T-cell (primary cell): ENCODE results near the gene PRRC1. TPM values are rescaled to one million over a fixed set of nuclear protein-coding genes. Genes with fewer than 3 reads are reported as not detected.
"Not testable (repeated sequence)": the region's sequence is repeated elsewhere in the genome, so short reads cannot be mapped to it uniquely, and the experiment has no call there.

Experiments used
- ATAC-seq, 4 experiments: fragments of 200-7000 bp in 3 of 4; fragments of 150-1000 bp in 1 of 4; cut with Tn5 transposase; replicated peaks in 1 of 4; 1 replicate in 3 of 4; 2 replicates in 1 of 4; pipeline ENCODE4 v1.10.0; 2021; ENCODE audit warnings: moderate library complexity in 3 of 4, mild to moderate bottlenecking in 2 of 4, moderate number of reproducible peaks in 1 of 4
- CTCF ChIA-PET, 2 donors: fragments of 300-600 bp; sonication (Branson Sonifier 250); formaldehyde crosslinking; loops; one replicate each; lab custom pipeline; 2022; ENCODE audit warnings: antibody characterized with exemption in 2 of 2; lab: Charles Lee
- POLR2A ChIA-PET, 2 donors: fragments of 300-600 bp; sonication (Branson Sonifier 250); formaldehyde crosslinking; loops; one replicate each; lab custom pipeline; 2022; ENCODE audit warnings: antibody characterized with exemption in 2 of 2; lab: Charles Lee
- DNase-seq, 35 experiments: peaks; one replicate each; pipeline versions ENCODE4 v3.0.0 to v3.0.0-alpha.2; 2013 to 2023
- H3K27ac ChIP-seq: one replicate; pipeline ENCODE4 v1.5.1; 2013; ENCODE audit warnings: low read length
- H3K27me3 ChIP-seq, 2 experiments: replicated peaks in 1 of 2; 1 replicate in 1 of 2; 2 replicates in 1 of 2; pipeline versions ENCODE4 v1.6.1 to v1.7.0; 2013; ENCODE audit warnings: low read length in 1 of 2, mixed read lengths in 1 of 2; ENCODE audit not compliant: control insufficient read depth in 2 of 2, insufficient read depth in 2 of 2; ENCODE audit errors: extremely low read depth in 1 of 2
- H3K36me3 ChIP-seq, 2 donors: 1 replicate in 1 of 2; 2 replicates in 1 of 2; pipeline versions ENCODE4 v1.6.1 to v1.7.0; 2013; ENCODE audit warnings: low read length in 1 of 2; ENCODE audit not compliant: control insufficient read depth in 2 of 2, insufficient read depth in 1 of 2; ENCODE audit errors: extremely low read depth in 1 of 2
- H3K4me1 ChIP-seq, 2 experiments: 1 replicate in 1 of 2; 2 replicates in 1 of 2; pipeline versions ENCODE4 v1.6.1 to v1.7.0; 2013; ENCODE audit warnings: low read length in 2 of 2, mixed read lengths in 1 of 2; ENCODE audit not compliant: insufficient read depth in 2 of 2, control insufficient read depth in 1 of 2; ENCODE audit errors: extremely low read depth in 1 of 2
- H3K4me3 ChIP-seq, 2 donors: 1 replicate in 1 of 2; 2 replicates in 1 of 2; pipeline versions ENCODE4 v1.5.1 to v1.7.0; 2013; ENCODE audit warnings: mild to moderate bottlenecking in 2 of 2, low read length in 1 of 2, moderate library complexity in 1 of 2; ENCODE audit not compliant: control insufficient read depth in 1 of 2; ENCODE audit errors: extremely low read depth in 1 of 2
- H3K9me3 ChIP-seq: 2 replicates; pipeline ENCODE4 v1.7.0; 2013
- H3K27ac Mint-ChIP-seq, 2 donors: one replicate each; pipeline ENCODE4 v1.8.0; 2020 to 2021; ENCODE audit warnings: mild to moderate bottlenecking in 2 of 2, mixed read lengths in 2 of 2
- H3K27me3 Mint-ChIP-seq, 2 donors: one replicate each; pipeline ENCODE4 v1.8.0; 2021 to 2022; ENCODE audit warnings: mixed read lengths in 2 of 2
- H3K36me3 Mint-ChIP-seq: one replicate; pipeline ENCODE4 v1.8.0; 2021; ENCODE audit warnings: mixed read lengths
- H3K4me1 Mint-ChIP-seq, 3 donors: one replicate each; pipeline ENCODE4 v1.8.0; 2020 to 2022; ENCODE audit warnings: mixed read lengths in 3 of 3, mild to moderate bottlenecking in 1 of 3
- H3K4me3 Mint-ChIP-seq, 3 donors: one replicate each; pipeline ENCODE4 v1.8.0; 2020 to 2022; ENCODE audit warnings: mild to moderate bottlenecking in 3 of 3, mixed read lengths in 3 of 3, moderate library complexity in 3 of 3
- H3K9me3 Mint-ChIP-seq, 3 donors: one replicate each; pipeline ENCODE4 v1.8.0; 2020 to 2022; ENCODE audit warnings: mixed read lengths in 3 of 3
- WGBS: methylation state at CpG from one replicate; pipeline ENCODE4 v1.1.5; 2013; ENCODE audit warnings: missing lambda C conversion rate; ENCODE audit not compliant: insufficient coverage; 5-methylcytosine and 5-hydroxymethylcytosine counted together
- total RNA-seq, 35 experiments: library from RNA in 6 of 35; stranded (reverse) in 6 of 35; fragments of 120-200 nt in 1 of 35; gene quantifications; one replicate each; pipeline versions ENCODE4 v1.2.1 to v1.2.4 and lab custom pipeline; 2013 to 2026

Gene PRRC1
- total RNA-seq, 5 donors from 2014 or later (not counting 1 experiment from before 2014, with no cell fraction given) = 38.9 to 51.6 (median 47.7) TPM

DNA sequence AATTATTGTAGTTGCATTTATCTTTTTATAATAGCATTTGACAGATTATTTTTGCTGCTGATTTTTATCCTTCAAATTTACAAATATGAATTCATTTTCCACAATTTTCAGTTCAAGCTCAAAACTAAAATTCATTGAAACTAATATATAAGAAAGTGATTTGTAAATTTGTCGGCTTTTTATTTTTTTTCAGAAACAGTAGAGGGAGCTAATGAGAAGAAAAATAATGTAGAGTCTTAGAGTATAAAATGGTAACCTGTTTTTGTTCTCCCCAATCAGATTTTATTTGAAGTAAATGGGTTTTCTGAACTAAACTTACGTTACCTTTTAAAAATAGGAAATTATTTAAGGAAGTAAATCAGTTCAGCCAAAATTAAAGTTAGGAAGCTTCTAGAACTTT, 19.2 kb downstream of the PRRC1 start:
- H3K36me3 ChIP-seq = peaks cover 0 to 63% of the 10 kb centered on the region in 2 donors
- peaks cover 61% of the 10 kb centered on the region for H3K36me3 Mint-ChIP-seq
- POLR2A ChIA-PET = interaction anchor here in 1 of 2 donors (0.8 kb wide), 1 partner anchor 17 kb away, joined by 3 read pairs; no protein-coding TSS in a partner anchor
- no peaks in the 10 kb centered on the region for H3K27me3 ChIP-seq
- DNase-seq = no peak
- CTCF ChIA-PET = interaction anchor here (0.6 to 2.1 kb wide), 4 partner anchors 44 to 665 kb away, joined by 3 to 8 read pairs (median 4); no protein-coding TSS in a partner anchor
- H3K9me3 Mint-ChIP-seq = peaks cover 0 to 4% (median 3%) of the 10 kb centered on the region in 3 donors
- H3K9me3 ChIP-seq = peaks cover 3% of the 10 kb centered on the region
- H3K4me1 ChIP-seq = no peaks in the 10 kb centered on the region
- no peak overlapping the region for H3K27ac ChIP-seq
- no peak overlapping the region for H3K27ac Mint-ChIP-seq
- no peak overlapping the region for H3K4me3 ChIP-seq
- ATAC-seq = no peak
- H3K4me3 Mint-ChIP-seq = no peak overlapping the region
- H3K4me1 Mint-ChIP-seq = peaks cover 0 to 8% (median 7%) of the 10 kb centered on the region in 3 donors
- H3K27me3 Mint-ChIP-seq = no peaks in the 10 kb centered on the region
- WGBS = no CpG with 5 or more reads among the region's 2 CpGs

- H3K4me1 ChIP-seq, H3K9me3 ChIP-seq, H3K9me3 Mint-ChIP-seq, H3K27me3 Mint-ChIP-seq, H3K4me3 ChIP-seq, H3K27ac Mint-ChIP-seq, H3K27ac ChIP-seq, H3K27me3 ChIP-seq, DNase-seq, H3K4me3 Mint-ChIP-seq, ATAC-seq: not testable (repeated sequence)
- peaks cover 0 to 35% of the 10 kb centered on the region in 2 donors for H3K36me3 ChIP-seq
- 100% methylated on average over 1 of the region's 3 CpGs for WGBS
- Mint-ChIP-seq H3K36me3 (peaks cover 56% of the 10 kb centered on the region), H3K4me1 (peaks cover under 1 to 10% (median 9%) of the 10 kb centered on the region in 3 donors)
- CTCF ChIA-PET = interaction anchor here in 1 of 2 donors (0.9 kb wide), 1 partner anchor 10 kb away, joined by 3 read pairs; no protein-coding TSS in a partner anchor
- POLR2A ChIA-PET = interaction anchor here in 1 of 2 donors (0.6 kb wide), 1 partner anchor 47 kb away, joined by 4 read pairs; no protein-coding TSS in a partner anchor
Observed at GRCh38 chr5:127540553-127540952, 23.1 kb downstream of the PRRC1 start.

- ATAC-seq, H3K9me3 Mint-ChIP-seq, DNase-seq, H3K4me3 Mint-ChIP-seq, H3K27ac Mint-ChIP-seq, H3K27me3 Mint-ChIP-seq, CTCF ChIA-PET, H3K9me3 ChIP-seq, H3K27me3 ChIP-seq, H3K4me1 ChIP-seq, POLR2A ChIA-PET, H3K27ac ChIP-seq, H3K4me3 ChIP-seq: not testable (repeated sequence)
- no CpG with 5 or more reads among the region's 1 CpG for WGBS
- Mint-ChIP-seq H3K4me1 (peaks cover 11 to 14% (median 13%) of the 10 kb centered on the region in 3 donors), H3K36me3 (peaks cover 56% of the 10 kb centered on the region)
- peaks cover 0 to 19% of the 10 kb centered on the region in 2 donors for H3K36me3 ChIP-seq
Observed at GRCh38 chr5:127545249-127545648, 27.8 kb downstream of the PRRC1 start.

DNA sequence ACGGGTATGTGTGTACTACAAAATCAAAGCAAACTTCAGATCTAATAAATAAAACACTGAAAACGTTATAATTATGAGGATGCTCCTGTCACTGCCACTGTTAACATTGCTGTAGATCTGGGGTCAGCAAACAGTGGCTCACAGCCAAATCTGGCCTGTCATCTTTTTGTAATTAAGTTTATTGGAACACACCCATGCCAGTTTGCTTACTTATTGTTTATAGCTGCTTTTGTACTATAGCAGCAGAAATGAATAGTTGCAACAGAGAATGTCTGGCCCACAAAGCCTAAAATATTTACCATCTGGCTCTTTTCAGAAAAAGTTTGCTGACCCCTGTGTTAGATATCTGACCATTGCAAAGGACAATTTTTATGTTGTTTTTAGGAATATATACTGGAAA, 32.1 kb downstream of the PRRC1 start:
- CTCF ChIA-PET = no interaction called here
- no CpG with 5 or more reads among the region's 2 CpGs for WGBS
- H3K27ac ChIP-seq = no peak overlapping the region
- ATAC-seq (no peak), DNase-seq (no peak)
- no peaks in the 10 kb centered on the region for H3K27me3 ChIP-seq
- H3K27me3 Mint-ChIP-seq = no peaks in the 10 kb centered on the region
- H3K4me3 ChIP-seq = no peak overlapping the region
- no peak overlapping the region for H3K4me3 Mint-ChIP-seq
- POLR2A ChIA-PET = no interaction called here
- no peak overlapping the region for H3K27ac Mint-ChIP-seq
- peaks cover 70% of the 10 kb centered on the region for H3K36me3 Mint-ChIP-seq
- no peaks in the 10 kb centered on the region for H3K9me3 Mint-ChIP-seq
- H3K36me3 ChIP-seq = peaks cover 0 to 43% of the 10 kb centered on the region in 2 donors
- H3K4me1 ChIP-seq = no peaks in the 10 kb centered on the region
- no peaks in the 10 kb centered on the region for H3K9me3 ChIP-seq
- peaks cover 9 to 11% (median 10%) of the 10 kb centered on the region in 3 donors for H3K4me1 Mint-ChIP-seq

DNA sequence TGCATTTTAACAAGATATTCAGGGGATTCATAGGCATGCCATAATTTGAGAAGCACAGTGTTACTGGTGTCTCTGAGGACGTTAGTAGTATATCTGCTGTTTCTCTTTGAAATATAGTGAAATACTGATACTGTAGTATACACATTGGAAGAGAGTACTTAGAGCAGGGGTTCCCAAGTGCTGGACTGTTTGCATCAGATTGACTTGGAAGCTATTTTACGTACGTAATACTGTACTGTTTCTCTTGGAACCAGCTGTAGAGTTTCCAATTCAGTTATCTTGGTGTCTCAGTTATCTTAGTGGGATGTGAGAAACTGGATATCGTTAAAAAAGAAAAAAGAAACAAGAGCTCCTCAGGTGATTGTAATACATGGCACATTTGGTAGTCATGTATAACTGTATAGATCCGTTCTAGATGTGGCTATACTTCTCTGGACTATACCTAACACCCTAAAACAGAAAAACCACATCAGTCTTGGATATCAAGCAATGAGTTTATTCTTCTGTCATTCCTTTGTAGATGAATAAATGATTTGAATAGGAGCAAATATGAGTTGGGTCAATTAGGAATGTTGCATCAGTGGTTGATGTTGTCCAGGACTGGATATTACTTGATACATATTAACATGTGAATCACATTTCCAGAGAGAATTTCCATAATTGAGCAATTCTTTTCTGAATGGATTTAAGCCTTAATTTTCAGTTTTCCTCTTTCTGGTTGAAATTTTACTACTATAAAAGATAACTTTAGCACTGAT, 33.4 kb downstream of the PRRC1 start:
- Histone ChIP-seq H3K27ac (no peak overlapping the region), H3K4me3 (no peak overlapping the region), H3K9me3 (no peaks in the 10 kb centered on the region), H3K36me3 (peaks cover 0 to 43% of the 10 kb centered on the region in 2 donors), H3K4me1 (no peaks in the 10 kb centered on the region), H3K27me3 (no peaks in the 10 kb centered on the region)
- H3K9me3 Mint-ChIP-seq = no peaks in the 10 kb centered on the region
- H3K36me3 Mint-ChIP-seq = peaks cover 66% of the 10 kb centered on the region
- ATAC-seq (no peak), DNase-seq (no peak)
- H3K27ac Mint-ChIP-seq = no peak overlapping the region
- H3K27me3 Mint-ChIP-seq = no peaks in the 10 kb centered on the region
- 80% methylated on average over 1 of the region's 5 CpGs for WGBS
- no peak overlapping the region for H3K4me3 Mint-ChIP-seq
- peaks cover 7 to 8% (median 8%) of the 10 kb centered on the region in 3 donors for H3K4me1 Mint-ChIP-seq
- ChIA-PET POLR2A (no interaction called here), CTCF (interaction anchor here in 1 of 2 donors (0.6 kb wide), 1 partner anchor 11 kb away, joined by 3 read pairs; no protein-coding TSS in a partner anchor)

DNA sequence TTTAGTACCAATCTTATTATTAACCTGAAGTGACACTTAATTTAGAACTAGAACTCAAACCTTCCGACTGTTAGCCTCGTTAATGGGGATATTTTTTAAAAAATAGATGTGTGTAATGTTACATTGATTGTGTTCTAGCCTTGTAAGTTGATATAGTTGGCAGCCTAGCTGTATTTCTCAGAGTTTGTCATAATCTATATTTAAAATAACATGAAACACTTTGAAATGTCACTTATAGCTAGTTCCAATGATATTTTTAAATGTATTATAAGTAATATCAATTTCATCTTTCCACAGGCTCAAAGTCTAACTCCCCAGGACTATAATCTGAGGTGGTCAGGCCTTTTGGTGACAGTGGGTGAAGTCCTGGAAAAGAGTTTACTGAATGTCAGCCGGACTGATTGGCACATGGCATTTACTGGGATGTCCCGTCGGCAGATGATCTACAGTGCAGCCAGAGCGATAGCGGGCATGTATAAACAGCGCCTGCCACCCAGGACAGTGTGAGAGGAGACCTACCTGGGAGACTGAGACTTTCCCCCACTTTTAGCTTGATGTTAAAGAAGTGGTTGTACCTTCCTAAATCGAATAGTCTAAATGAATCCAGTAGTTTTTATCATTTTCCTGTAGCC, 34.1 kb downstream of the PRRC1 start:
- POLR2A ChIA-PET = no interaction called here
- WGBS = 70% methylated on average over 2 of the region's 9 CpGs
- CTCF ChIA-PET = no interaction called here

More for the DNA sequence above, 34.1 kb downstream of the PRRC1 start:
- Histone ChIP-seq H3K27ac (no peak overlapping the region), H3K9me3 (no peaks in the 10 kb centered on the region), H3K4me3 (no peak overlapping the region), H3K27me3 (no peaks in the 10 kb centered on the region), H3K36me3 (peaks cover 0 to 43% of the 10 kb centered on the region in 2 donors), H3K4me1 (no peaks in the 10 kb centered on the region)
- peaks cover under 1% of the 10 kb centered on the region in 3 donors for H3K4me1 Mint-ChIP-seq
- ATAC-seq = no peak
- H3K27ac Mint-ChIP-seq = no peak overlapping the region
- H3K36me3 Mint-ChIP-seq = peaks cover 60% of the 10 kb centered on the region
- H3K4me3 Mint-ChIP-seq = no peak overlapping the region
- H3K9me3 Mint-ChIP-seq = no peaks in the 10 kb centered on the region
- H3K27me3 Mint-ChIP-seq = no peaks in the 10 kb centered on the region
- DNase-seq = no peak
